GM18868 (cell line): ENCODE data around the gene DDX53.

ENCODE experiments used
- ATAC-seq: cut with Tn5 transposase; IDR thresholded peaks from one replicate; pipeline ENCODE4 v1.9.1; 2021; ENCODE audit warnings: mild to moderate bottlenecking, moderate library complexity; ENCODE audit not compliant: unreplicated experiment

The DDX53 gene

GRCh38 chrX:22999696-23000223 lies at the start of gene DDX53:
TSS of gene DDX53 (plus strand) at chrX:22999960. CDS start at chrX:23000058, 98 bp downstream.
- no peak for ATAC-seq

DNA sequence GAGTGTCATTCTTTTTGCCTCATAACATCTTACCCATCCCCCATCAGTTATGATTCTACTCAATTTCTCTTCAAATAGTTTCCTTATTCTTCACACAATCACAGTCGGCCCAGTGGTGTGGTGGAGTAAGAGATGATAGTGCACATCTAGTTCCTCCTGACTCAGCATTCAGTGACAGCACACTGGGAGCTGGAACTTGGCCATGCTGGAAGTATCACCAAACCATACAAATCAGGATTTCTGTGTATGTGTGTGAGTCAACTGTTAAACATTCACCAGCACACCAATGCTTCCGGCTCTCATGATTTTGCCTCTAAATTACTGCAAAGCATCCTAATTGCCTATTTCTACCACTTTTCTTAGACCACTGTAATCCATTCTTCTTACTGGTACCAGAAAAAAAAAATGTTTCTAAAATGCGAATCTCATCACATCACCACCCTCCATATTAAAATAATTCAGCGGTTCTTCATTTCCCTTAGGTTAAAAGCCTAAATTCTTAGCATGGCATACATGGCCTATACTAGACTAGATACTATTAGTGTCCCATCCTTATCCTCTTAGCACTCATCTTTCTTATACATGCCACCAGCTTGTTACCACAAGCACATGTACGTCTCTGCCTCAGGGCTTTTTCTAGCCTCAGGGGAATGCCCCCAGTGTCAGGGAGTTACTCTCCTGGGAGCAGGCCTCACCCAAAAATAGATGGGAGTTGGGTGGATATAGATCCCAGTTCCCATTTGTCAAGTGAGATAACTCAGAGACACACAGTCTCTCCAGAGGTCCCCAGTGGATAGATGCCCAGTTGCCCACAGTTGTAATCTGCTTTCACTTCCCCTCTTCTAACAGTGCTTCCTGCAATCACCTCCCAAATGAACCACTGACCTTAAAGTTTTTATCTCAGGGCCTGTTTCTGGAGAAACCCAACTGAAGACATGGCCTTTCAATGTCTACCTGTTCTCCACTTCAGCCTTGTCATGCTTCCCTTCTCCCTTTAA lies 49.2 kb upstream of the DDX53 start:
- ATAC-seq = no peak

GRCh38 chrX:22952010-22952409 lies 47.8 kb upstream of the DDX53 start:
- ATAC-seq = no peak

- no peak for ATAC-seq
Observed at GRCh38 chrX:22958250-22958649, 41.5 kb upstream of the DDX53 start.

GRCh38 chrX:22959204-22959920 lies 40.4 kb upstream of the DDX53 start:
- ATAC-seq = no peak

DNA sequence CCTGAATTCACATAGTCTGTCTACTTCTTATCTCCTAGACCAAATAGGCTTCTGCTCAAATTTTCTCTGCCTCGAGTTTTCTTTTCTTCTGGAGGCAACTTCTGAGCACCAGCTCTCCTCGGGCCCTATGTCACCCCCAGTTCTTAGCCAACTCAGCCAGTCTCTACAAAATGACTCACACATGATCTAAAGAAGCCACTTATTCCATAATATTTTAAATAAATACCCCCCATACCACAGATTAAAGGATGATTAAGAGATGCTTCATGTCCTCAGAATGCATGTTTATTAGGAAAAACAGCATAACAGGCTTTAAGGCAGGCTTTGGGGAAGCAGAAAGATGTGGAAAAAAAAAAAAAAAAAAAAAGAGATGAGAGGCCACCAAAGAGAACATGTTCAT lies 36.6 kb upstream of the DDX53 start:
- ATAC-seq = no peak

DNA sequence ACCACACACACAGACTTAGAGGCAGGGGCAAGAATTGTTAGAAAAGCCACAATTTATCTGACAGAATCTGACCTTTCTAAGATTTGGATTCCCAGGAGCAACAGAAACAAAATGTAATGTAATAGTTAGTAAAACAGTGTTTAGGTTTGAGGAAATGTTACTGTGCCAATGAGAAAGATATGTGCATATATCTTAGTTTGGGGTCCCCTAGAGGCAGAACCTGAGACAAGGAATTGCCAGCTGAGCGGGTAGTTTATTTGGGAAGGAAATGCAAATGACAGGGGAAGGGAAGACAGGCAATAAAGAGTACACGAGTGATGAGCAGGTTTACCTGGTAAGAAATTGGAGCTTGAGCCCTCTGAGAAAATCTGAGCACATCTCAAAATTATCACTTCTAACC lies 31.3 kb upstream of the DDX53 start:
- ATAC-seq = no peak

DNA sequence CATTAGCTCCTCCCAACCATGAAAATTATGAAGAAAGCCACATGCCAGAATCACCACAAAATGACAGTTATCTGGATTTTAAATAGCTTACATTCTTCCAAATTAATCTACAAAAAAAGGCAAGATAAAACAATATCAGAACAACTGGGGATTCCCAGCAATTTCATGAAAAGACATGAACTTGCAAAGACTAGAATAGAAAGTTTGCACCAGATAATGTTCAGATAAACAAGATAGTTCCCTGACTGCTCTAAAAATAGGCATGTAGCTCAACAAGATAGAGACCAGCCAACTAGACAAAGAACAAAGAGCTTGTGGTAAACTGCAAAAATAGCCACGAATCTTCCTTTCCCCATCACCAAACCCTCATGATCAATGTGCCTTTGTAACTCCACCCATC lies 30.3 kb upstream of the DDX53 start:
- ATAC-seq = no peak

DNA sequence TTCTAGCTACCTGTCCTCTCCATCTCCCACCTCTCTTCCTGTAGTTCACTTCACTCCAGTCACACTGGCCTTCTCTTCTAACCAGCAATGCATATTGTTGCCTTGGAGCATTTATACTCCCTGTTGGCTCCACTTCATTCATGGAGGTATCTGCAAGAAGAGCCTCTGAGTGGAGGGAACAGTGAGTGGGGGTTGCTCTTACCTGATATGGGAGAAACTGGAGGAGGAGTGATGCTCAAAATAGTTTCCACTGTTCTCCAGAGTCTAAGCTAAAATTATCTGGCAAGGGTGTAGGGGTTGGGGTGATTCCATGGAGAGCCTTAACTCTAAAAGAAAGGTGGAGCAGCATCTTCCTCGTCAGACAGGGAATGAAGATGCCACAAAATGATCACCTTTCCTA lies 28.9 kb upstream of the DDX53 start:
- no peak for ATAC-seq

- no peak for ATAC-seq
Observed at GRCh38 chrX:22974616-22975015, 25.1 kb upstream of the DDX53 start.

GRCh38 chrX:22975786-22976185 lies 24.0 kb upstream of the DDX53 start:
- ATAC-seq = no peak

DNA sequence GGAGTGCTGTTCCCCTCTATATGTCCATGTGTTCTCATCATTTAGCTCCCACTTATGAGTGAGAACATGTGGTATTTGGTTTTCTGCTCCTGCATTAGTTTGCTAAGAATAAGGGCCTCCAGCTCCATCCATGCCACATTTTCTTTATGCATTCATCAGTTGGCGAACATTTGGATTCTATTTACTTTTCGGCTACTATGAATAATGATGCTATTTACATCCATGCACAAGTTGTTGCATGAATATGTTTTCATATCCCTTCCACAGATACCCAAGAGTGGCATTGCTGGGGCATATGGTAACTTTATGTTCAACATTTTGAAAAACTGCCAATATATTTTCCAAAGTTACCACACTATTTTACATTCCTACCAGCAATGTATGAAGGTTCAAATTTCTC lies 13.8 kb upstream of the DDX53 start:
- no peak for ATAC-seq

DNA sequence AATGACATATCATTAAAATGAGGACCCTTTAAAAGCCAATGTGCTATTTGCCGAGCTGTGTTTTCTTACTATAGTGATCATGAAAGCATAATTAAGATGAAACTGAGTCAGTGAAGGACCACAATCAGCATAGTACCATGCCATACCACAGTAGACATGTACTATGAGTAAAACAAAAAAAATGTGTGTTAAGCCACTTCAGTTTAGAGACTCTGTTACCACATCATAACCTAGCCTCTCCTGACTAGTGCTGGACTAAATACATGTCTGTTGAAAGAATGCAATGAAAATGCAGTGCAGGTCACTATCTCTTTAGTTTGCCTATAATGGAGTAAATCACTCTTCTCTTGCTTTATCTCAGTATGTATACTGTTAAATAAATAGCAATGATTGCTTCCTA lies 12.3 kb upstream of the DDX53 start:
- no peak for ATAC-seq

DNA sequence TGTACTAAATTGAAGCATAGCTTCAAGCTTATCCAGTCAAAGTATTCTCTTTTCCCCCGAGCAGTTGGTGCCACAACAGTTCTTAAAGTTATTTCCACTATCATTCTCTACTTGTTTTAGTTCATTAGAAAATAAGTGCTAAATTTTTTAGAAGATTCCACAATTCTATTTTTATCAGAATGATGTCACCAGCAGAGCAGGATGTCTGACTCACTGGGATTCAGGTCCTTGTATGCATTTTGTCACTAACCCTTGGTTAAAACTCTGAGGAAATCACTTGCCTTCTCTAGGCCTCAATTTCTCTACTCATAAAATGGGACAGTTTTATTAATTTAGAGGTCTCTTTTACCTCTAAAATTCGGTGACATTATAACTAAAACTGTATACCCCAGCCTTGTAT lies 3.4 kb downstream of the DDX53 start:
- ATAC-seq = no peak

GRCh38 chrX:23008431-23009099 lies 8.8 kb downstream of the DDX53 start:
- ATAC-seq = no peak

DNA sequence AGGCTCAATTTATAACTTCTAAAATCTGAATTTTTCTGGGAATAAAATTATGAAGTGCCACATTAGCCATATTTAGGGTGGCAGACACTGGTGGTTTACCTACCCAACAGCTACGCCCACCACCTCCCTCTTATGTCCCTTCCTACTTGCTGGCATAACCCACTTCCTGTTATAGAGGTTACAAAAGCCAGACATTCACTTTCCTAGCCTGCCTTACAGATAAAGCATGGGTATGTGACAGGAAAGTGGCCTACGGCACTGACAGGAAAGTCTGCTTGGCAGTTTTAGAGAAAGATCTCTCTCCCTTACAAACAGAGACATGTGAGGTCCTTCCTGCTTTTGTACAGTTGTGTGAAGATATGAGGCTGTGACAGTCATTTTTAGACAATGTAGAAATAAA lies 12.4 kb downstream of the DDX53 start:
- ATAC-seq = no peak

DNA sequence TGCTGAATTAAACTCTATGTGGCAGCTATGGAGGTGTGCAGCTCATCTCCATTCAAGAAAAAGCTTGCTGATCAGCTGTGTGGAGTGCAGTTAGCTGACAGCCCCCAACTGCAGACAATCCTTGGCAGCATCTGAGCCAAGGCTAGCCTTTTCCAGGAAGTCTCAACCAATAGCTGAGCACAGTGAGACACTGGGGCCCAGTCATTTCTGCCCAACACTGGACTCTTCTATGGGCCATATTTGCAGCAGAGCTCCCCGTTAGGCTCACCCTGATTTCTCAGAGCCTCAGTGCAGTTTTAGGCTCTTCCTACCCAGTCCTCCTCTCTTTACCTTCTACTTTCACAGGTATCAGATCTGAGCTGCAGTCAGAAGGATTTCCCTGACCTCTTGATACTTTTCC lies 12.9 kb downstream of the DDX53 start:
- ATAC-seq = no peak

- no peak for ATAC-seq
Observed at GRCh38 chrX:23013366-23013765, 13.6 kb downstream of the DDX53 start.

GRCh38 chrX:23031600-23031999 lies 31.8 kb downstream of the DDX53 start:
- ATAC-seq = no peak

GRCh38 chrX:23035493-23035892 lies 35.7 kb downstream of the DDX53 start:
- no peak for ATAC-seq

DNA sequence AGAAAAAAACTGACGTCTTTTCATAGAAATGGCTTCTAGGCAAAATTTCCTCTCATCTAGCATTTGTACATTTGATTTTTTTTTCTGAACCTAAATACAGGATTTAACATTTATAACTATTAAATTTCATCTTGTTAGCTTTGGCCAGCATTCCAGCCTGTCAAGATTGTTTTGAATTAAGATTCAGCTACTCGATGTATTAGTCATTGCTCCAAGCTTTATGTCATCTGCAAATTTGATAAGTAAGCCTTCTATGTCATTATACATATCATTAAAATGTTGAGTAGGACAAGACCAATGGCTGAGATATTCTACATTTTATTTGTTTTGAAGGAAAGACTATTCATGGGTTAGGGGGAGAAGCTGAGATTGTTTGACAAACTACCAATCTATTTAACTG lies 46.7 kb downstream of the DDX53 start:
- ATAC-seq = no peak
